ENCODE measurements around the gene FRMPD2.

GRCh38 chr10:48288661-48289060, 14.2 kb upstream of the FRMPD2 start:
- no peak for TF ChIP-seq POLR2AphosphoS5 (IDR thresholded peaks at IDR 0.05; ENCODE audit: low read depth, low read length)
- no peak for TF ChIP-seq IRF3 (IDR thresholded peaks at IDR 0.05; ENCODE audit: low read depth, low read length)
- no peak for TF ChIP-seq NFIC (IDR thresholded peaks at IDR 0.05; ENCODE audit: borderline replicate concordance)
- TF ChIP-seq TAF1 (IDR thresholded peaks at IDR 0.05; ENCODE audit: borderline replicate concordance, low read depth, low read length), result no peak
- no peak for TF ChIP-seq MAX (IDR thresholded peaks at IDR 0.05; ENCODE audit: low read depth)
